H9 (cell line): Measurements from ENCODE around the gene ERCC6L2. TPM values are rescaled to one million over a fixed set of nuclear protein-coding genes. Genes with fewer than 3 reads are reported as not detected.

Experiments used
- DNase-seq: peaks from one replicate; pipeline ENCODE4 v3.0.0-alpha.2; 2017
- H2AFZ ChIP-seq: one replicate; pipeline ENCODE4 v1.6.1; 2013; ENCODE audit warnings: mild to moderate bottlenecking, low read length, control low read depth, moderate library complexity
- H2AK5ac ChIP-seq: 2 replicates; pipeline ENCODE4 v1.6.1; 2013; ENCODE audit warnings: low read length, control low read depth, mixed read lengths; ENCODE audit not compliant: insufficient read length
- H2BK120ac ChIP-seq: one replicate; pipeline ENCODE4 v1.6.1; 2013; ENCODE audit warnings: low read depth, mild to moderate bottlenecking, low read length, control low read depth, inconsistent platforms; ENCODE audit not compliant: poor library complexity, severe bottlenecking
- H2BK12ac ChIP-seq: 2 replicates; pipeline ENCODE4 v1.6.1; 2013; ENCODE audit warnings: low read length, control low read depth, mixed read lengths, low read depth; ENCODE audit not compliant: insufficient read length
- H2BK15ac ChIP-seq: 2 replicates; pipeline ENCODE4 v1.6.1; 2013; ENCODE audit warnings: low read depth, low read length, control low read depth
- H2BK20ac ChIP-seq: one replicate; pipeline ENCODE4 v1.6.1; 2013; ENCODE audit warnings: low read depth, mild to moderate bottlenecking, low read length, control low read depth, inconsistent platforms; ENCODE audit not compliant: poor library complexity, severe bottlenecking
- H2BK5ac ChIP-seq: 2 replicates; pipeline ENCODE4 v1.6.1; 2013; ENCODE audit warnings: low read length, control low read depth, mixed read lengths; ENCODE audit not compliant: insufficient read length
- H3K14ac ChIP-seq: 2 replicates; pipeline ENCODE4 v1.6.1; 2013; ENCODE audit warnings: low read length, control low read depth; ENCODE audit not compliant: insufficient read depth
- H3K18ac ChIP-seq: 2 replicates; pipeline ENCODE4 v1.6.1; 2013; ENCODE audit warnings: low read depth, mild to moderate bottlenecking, mixed read lengths, low read length, control low read depth; ENCODE audit not compliant: insufficient read length
- H3K23ac ChIP-seq: 2 replicates; pipeline ENCODE4 v1.6.1; 2013; ENCODE audit warnings: low read length, control low read depth, mixed read lengths, low read depth; ENCODE audit not compliant: insufficient read length
- H3K23me2 ChIP-seq: 2 replicates; pipeline ENCODE4 v1.6.1; 2013; ENCODE audit warnings: low read depth, mild to moderate bottlenecking, mixed read lengths, low read length, control low read depth; ENCODE audit not compliant: insufficient read length, poor library complexity, severe bottlenecking
- H3K27ac ChIP-seq: 2 replicates; pipeline ENCODE4 v1.5.1; 2013; ENCODE audit warnings: low read length, control low read depth, mixed read lengths, low read depth; ENCODE audit not compliant: insufficient read length
- H3K27me3 ChIP-seq: 2 replicates; pipeline ENCODE4 v1.6.1; 2013; ENCODE audit warnings: low read length, control low read depth, inconsistent platforms; ENCODE audit not compliant: insufficient read depth
- H3K4ac ChIP-seq: 2 replicates; pipeline ENCODE4 v1.6.1; 2013; ENCODE audit warnings: low read depth, mild to moderate bottlenecking, control low read depth, inconsistent platforms, low read length, moderate library complexity
- H3K4me1 ChIP-seq: 2 replicates; pipeline ENCODE4 v1.6.1; 2013; ENCODE audit warnings: low read length, control low read depth, inconsistent platforms; ENCODE audit not compliant: insufficient read depth
- H3K4me2 ChIP-seq: 2 replicates; pipeline ENCODE4 v1.6.1; 2013; ENCODE audit warnings: low read length, control low read depth, mixed read lengths; ENCODE audit not compliant: insufficient read length, insufficient read depth
- H3K56ac ChIP-seq: 2 replicates; pipeline ENCODE4 v1.6.1; 2013; ENCODE audit warnings: low read depth, mild to moderate bottlenecking, mixed read lengths, low read length, control low read depth; ENCODE audit not compliant: insufficient read length
- H3K79me1 ChIP-seq: 2 replicates; pipeline ENCODE4 v1.6.1; 2013; ENCODE audit warnings: low read depth, mild to moderate bottlenecking, moderate library complexity, low read length, control low read depth, inconsistent platforms; ENCODE audit not compliant: insufficient read depth, poor library complexity, severe bottlenecking
- H3K79me2 ChIP-seq: 2 replicates; pipeline ENCODE4 v1.6.1; 2013; ENCODE audit warnings: low read length, control low read depth, inconsistent platforms; ENCODE audit not compliant: insufficient read depth
- H3K9ac ChIP-seq: 2 replicates; pipeline ENCODE4 v1.6.1; 2013; ENCODE audit warnings: low read length, control low read depth, mixed read lengths; ENCODE audit not compliant: insufficient read length; ENCODE audit errors: extremely low read depth
- H3K9me3 ChIP-seq: one replicate; pipeline ENCODE4 v1.6.1; 2013; ENCODE audit warnings: low read depth, low read length, inconsistent platforms; ENCODE audit not compliant: control insufficient read depth
- H3T11ph ChIP-seq: one replicate; pipeline ENCODE4 v1.6.1; 2013; ENCODE audit warnings: mild to moderate bottlenecking, low read length, control low read depth, inconsistent platforms
- H4K20me1 ChIP-seq: one replicate; pipeline ENCODE4 v1.6.1; 2013; ENCODE audit not compliant: control insufficient read depth, insufficient read length, insufficient read depth
- H4K5ac ChIP-seq: 2 replicates; pipeline ENCODE4 v1.6.1; 2013; ENCODE audit warnings: low read depth, mild to moderate bottlenecking, mixed read lengths, low read length, control low read depth; ENCODE audit not compliant: insufficient read length
- H4K8ac ChIP-seq: replicated peaks from 2 replicates; pipeline ENCODE4 v1.6.1; 2013; ENCODE audit warnings: low read length, control low read depth, mixed read lengths, low read depth; ENCODE audit not compliant: insufficient read length
- H4K91ac ChIP-seq: 2 replicates; pipeline ENCODE4 v1.6.1; 2013; ENCODE audit warnings: low read depth, mild to moderate bottlenecking, moderate library complexity, mixed read lengths, low read length, control low read depth; ENCODE audit not compliant: insufficient read length
- H3K27ac Mint-ChIP-seq, 3 experiments: 2 replicates in 2 of 3; 3 replicates in 1 of 3; pipeline ENCODE4 v1.8.0; 2020 to 2021; ENCODE audit warnings: mixed read lengths in 3 of 3, mild to moderate bottlenecking in 1 of 3, moderate library complexity in 1 of 3
- H3K27me3 Mint-ChIP-seq: 2 replicates; pipeline ENCODE4 v1.8.0; 2021; ENCODE audit warnings: low read depth, mild to moderate bottlenecking, moderate library complexity, mixed read lengths
- H3K36me3 Mint-ChIP-seq, 3 experiments: 2 replicates in 2 of 3; 3 replicates in 1 of 3; pipeline ENCODE4 v1.8.0; 2020 to 2021; ENCODE audit warnings: low read depth in 3 of 3, mixed read lengths in 3 of 3; ENCODE audit not compliant: insufficient read depth in 1 of 3
- H3K4me1 Mint-ChIP-seq, 2 experiments: 2 replicates each; pipeline ENCODE4 v1.8.0; 2020; ENCODE audit warnings: mixed read lengths in 2 of 2
- H3K4me3 Mint-ChIP-seq, 2 experiments: 2 replicates in 1 of 2; 3 replicates in 1 of 2; pipeline ENCODE4 v1.8.0; 2020 to 2021; ENCODE audit warnings: mild to moderate bottlenecking in 2 of 2, mixed read lengths in 2 of 2, moderate library complexity in 1 of 2
- H3K9me3 Mint-ChIP-seq, 2 experiments: 2 replicates in 1 of 2; 3 replicates in 1 of 2; pipeline ENCODE4 v1.8.0; 2020; ENCODE audit warnings: mild to moderate bottlenecking in 2 of 2, mixed read lengths in 2 of 2, moderate library complexity in 1 of 2
- WGBS: extraction: QIAGEN DNeasy Blood & Tissue Kit; methylation state at CpG from one replicate; pipeline ENCODE4 v1.1.7; 2013; ENCODE audit warnings: missing lambda C conversion rate, low lambda C conversion rate, mixed read lengths; ENCODE audit not compliant: insufficient read length; ENCODE audit errors: extremely low coverage; 5-methylcytosine and 5-hydroxymethylcytosine counted together
- total RNA-seq: library from RNA; stranded (reverse); gene quantifications from 2 replicates; pipeline ENCODE4 v1.2.1, GENCODE V29; 2021
- TF ChIP-seq, protein P1 (sequence below): fragments of 200-600 bp; sonication (generic); conservative IDR thresholded peaks from 3 replicates; pipeline ENCODE4 v1.8.0; 2021; ENCODE audit warnings: antibody characterized with exemption, mild to moderate bottlenecking

Gene ERCC6L2
- total RNA-seq, 1 experiment from 2014 or later = 57.7 TPM

DNA sequence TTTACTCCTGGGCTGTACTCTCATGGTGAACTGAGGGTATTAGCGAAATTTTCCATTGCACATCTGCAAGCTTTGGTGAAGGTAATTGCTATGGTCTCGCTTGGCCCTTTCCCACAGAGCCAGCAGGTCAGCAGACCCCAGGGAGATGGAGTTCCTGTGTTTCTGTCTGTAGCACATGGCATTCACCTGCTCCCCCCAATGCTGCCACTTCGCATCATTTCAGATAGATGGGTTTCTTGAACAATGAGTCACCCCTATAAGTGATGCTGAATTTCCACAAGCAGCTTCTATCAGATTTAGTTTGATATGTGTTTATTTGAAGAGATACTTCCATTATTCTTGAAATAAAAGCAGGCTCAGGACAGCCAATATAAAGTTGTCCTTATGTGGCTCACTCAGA is 117.8 kb downstream of the ERCC6L2 start:
- Histone ChIP-seq H3T11ph (no peak overlapping the region), H4K5ac (no peak overlapping the region), H3K79me2 (no peaks in the 10 kb centered on the region), H3K23ac (no peak overlapping the region), H4K91ac (no peak overlapping the region), H4K8ac (no peak overlapping the region), H2AK5ac (no peak overlapping the region), H2BK120ac (no peak overlapping the region), H2AFZ (no peak overlapping the region), H3K79me1 (no peaks in the 10 kb centered on the region), H3K56ac (no peak overlapping the region), H3K4ac (no peak overlapping the region), H4K20me1 (no peaks in the 10 kb centered on the region), H2BK5ac (no peak overlapping the region), H3K27ac (no peak overlapping the region), H3K14ac (no peak overlapping the region), H3K9ac (no peak overlapping the region), H2BK12ac (no peak overlapping the region), H3K4me2 (no peak overlapping the region), H3K9me3 (no peaks in the 10 kb centered on the region), H2BK15ac (no peak overlapping the region), H3K23me2 (no peaks in the 10 kb centered on the region), H2BK20ac (no peak overlapping the region), H3K18ac (no peak overlapping the region), H3K27me3 (no peaks in the 10 kb centered on the region), H3K4me1 (no peaks in the 10 kb centered on the region)
- Mint-ChIP-seq H3K4me3 (no peak overlapping the region), H3K9me3 (no peaks in the 10 kb centered on the region; a peak in 1 of 5 replicates), H3K27me3 (no peaks in the 10 kb centered on the region), H3K4me1 (peaks cover 0 to 8% of the 10 kb centered on the region in 2 experiments; a peak in 3 of 4 replicates), H3K36me3 (peaks cover 4 to 14% (median 12%) of the 10 kb centered on the region in 3 experiments), H3K27ac (no peak overlapping the region)
- TF ChIP-seq, protein P1, sequence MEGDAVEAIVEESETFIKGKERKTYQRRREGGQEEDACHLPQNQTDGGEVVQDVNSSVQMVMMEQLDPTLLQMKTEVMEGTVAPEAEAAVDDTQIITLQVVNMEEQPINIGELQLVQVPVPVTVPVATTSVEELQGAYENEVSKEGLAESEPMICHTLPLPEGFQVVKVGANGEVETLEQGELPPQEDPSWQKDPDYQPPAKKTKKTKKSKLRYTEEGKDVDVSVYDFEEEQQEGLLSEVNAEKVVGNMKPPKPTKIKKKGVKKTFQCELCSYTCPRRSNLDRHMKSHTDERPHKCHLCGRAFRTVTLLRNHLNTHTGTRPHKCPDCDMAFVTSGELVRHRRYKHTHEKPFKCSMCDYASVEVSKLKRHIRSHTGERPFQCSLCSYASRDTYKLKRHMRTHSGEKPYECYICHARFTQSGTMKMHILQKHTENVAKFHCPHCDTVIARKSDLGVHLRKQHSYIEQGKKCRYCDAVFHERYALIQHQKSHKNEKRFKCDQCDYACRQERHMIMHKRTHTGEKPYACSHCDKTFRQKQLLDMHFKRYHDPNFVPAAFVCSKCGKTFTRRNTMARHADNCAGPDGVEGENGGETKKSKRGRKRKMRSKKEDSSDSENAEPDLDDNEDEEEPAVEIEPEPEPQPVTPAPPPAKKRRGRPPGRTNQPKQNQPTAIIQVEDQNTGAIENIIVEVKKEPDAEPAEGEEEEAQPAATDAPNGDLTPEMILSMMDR = no peak
- no CpG with 5 or more reads among the region's 3 CpGs for WGBS
- DNase-seq = no peak
